MCF 10A (cell line): ENCODE data around the gene APOL1. TPM values are rescaled to one million over a fixed set of nuclear protein-coding genes. Genes with fewer than 3 reads are reported as not detected.

Experiments
- BruUV-seq: library from RNA; stranded (reverse); fragments of 400-500 nt; replicated peaks from 2 replicates; lab custom pipeline; 2021; lab: Mats Ljungman, UMichigan
- CTCF ChIA-PET: fragments of 300-600 bp; sonication (Branson Sonifier 250); formaldehyde crosslinking; extraction: SDS; loops from one replicate; lab custom pipeline; 2021; ENCODE audit warnings: antibody characterized with exemption, inconsistent platforms; lab: Yijun Ruan, JAX
- POLR2A ChIA-PET: fragments of 300-600, 350-650 bp; sonication (Branson Sonifier 250); formaldehyde crosslinking; extraction: SDS; loops from one replicate; lab custom pipeline; 2020; ENCODE audit warnings: antibody characterized with exemption, inconsistent platforms; lab: Yijun Ruan, JAX
- DNase-seq: peaks from one replicate; pipeline ENCODE4 v3.0.0-alpha.2; 2018; ENCODE audit not compliant: unreplicated experiment
- H3K27ac Mint-ChIP-seq: one replicate; pipeline ENCODE4 v1.8.0; 2022; ENCODE audit warnings: mild to moderate bottlenecking, low read depth, mixed read lengths; ENCODE audit not compliant: unreplicated experiment
- H3K27me3 Mint-ChIP-seq: one replicate; pipeline ENCODE4 v1.8.0; 2022; ENCODE audit warnings: mixed read lengths; ENCODE audit not compliant: insufficient read depth, unreplicated experiment
- H3K36me3 Mint-ChIP-seq: one replicate; pipeline ENCODE4 v1.8.0; 2022; ENCODE audit warnings: mild to moderate bottlenecking, moderate library complexity, mixed read lengths; ENCODE audit not compliant: insufficient read depth, unreplicated experiment
- H3K4me1 Mint-ChIP-seq: one replicate; pipeline ENCODE4 v1.8.0; 2022; ENCODE audit warnings: mixed read lengths; ENCODE audit not compliant: insufficient read depth, unreplicated experiment
- H3K4me3 Mint-ChIP-seq: one replicate; pipeline ENCODE4 v1.8.0; 2022; ENCODE audit warnings: mild to moderate bottlenecking, moderate library complexity, mixed read lengths; ENCODE audit not compliant: unreplicated experiment
- H3K9me3 Mint-ChIP-seq: one replicate; pipeline ENCODE4 v1.8.0; 2022; ENCODE audit warnings: mixed read lengths; ENCODE audit not compliant: unreplicated experiment
- CTCF ChIP-seq: fragments of 200-600 bp; IDR thresholded peaks from one replicate; pipeline ENCODE4 v1.8.0; 2022; ENCODE audit warnings: antibody characterized with exemption, mild to moderate bottlenecking; ENCODE audit not compliant: unreplicated experiment
- intact Hi-C: fragments of 100-400 bp; cut with micrococcal nuclease; formaldehyde crosslinking; loops from 2 replicates; pipeline ENCODE4 v1.14.1; 2022
- total RNA-seq: library from RNA; stranded (reverse); gene quantifications from 2 replicates; pipeline ENCODE4 v1.2.3, GENCODE V29; 2022

Gene APOL1
- total RNA-seq, 1 experiment from 2014 or later = 0.14 TPM

GRCh38 chr22:36285545-36285944, 32.6 kb downstream of the APOL1 start:
- no TSS peak for BruUV-seq
- Mint-ChIP-seq H3K4me3 (no peak overlapping the region), H3K36me3 (peaks cover 97% of the 10 kb centered on the region), H3K4me1 (no peaks in the 10 kb centered on the region), H3K9me3 (no peaks in the 10 kb centered on the region), H3K27me3 (no peaks in the 10 kb centered on the region), H3K27ac (no peak overlapping the region)
- intact Hi-C loops = no loop called here
- TF ChIP-seq CTCF = no peak
- no peak for DNase-seq
- POLR2A ChIA-PET = interaction anchor here (1.1 to 1.4 kb wide), 3 partner anchors 8 to 195 kb away, joined by 3 to 4 read pairs (median 3); no protein-coding TSS in a partner anchor
- CTCF ChIA-PET = interaction anchor here (0.6 to 3.5 kb wide), 13 partner anchors 7 to 1171 kb away, joined by 3 to 18 read pairs (median 3); no protein-coding TSS in a partner anchor

- peak; percentile 89 for TF ChIP-seq CTCF
- Mint-ChIP-seq H3K4me1 (no peaks in the 10 kb centered on the region), H3K36me3 (peaks cover 94% of the 10 kb centered on the region), H3K27me3 (no peaks in the 10 kb centered on the region), H3K4me3 (no peak overlapping the region), H3K9me3 (no peaks in the 10 kb centered on the region), H3K27ac (no peak overlapping the region)
- intact Hi-C loops = no loop called here
- no TSS peak for BruUV-seq
- ChIA-PET POLR2A (interaction anchor here (1.0 to 1.4 kb wide), 3 partner anchors 9 to 194 kb away, joined by 3 read pairs; no protein-coding TSS in a partner anchor), CTCF (interaction anchor here (0.6 to 3.5 kb wide), 22 partner anchors 8 to 1170 kb away, joined by 3 to 18 read pairs (median 4); partner anchors contain the start of gene APOL2)
- DNase-seq = peak; percentile 68
These were observed 33.4 kb downstream of the APOL1 start for GRCh38 chr22:36286096-36286957.

DNA sequence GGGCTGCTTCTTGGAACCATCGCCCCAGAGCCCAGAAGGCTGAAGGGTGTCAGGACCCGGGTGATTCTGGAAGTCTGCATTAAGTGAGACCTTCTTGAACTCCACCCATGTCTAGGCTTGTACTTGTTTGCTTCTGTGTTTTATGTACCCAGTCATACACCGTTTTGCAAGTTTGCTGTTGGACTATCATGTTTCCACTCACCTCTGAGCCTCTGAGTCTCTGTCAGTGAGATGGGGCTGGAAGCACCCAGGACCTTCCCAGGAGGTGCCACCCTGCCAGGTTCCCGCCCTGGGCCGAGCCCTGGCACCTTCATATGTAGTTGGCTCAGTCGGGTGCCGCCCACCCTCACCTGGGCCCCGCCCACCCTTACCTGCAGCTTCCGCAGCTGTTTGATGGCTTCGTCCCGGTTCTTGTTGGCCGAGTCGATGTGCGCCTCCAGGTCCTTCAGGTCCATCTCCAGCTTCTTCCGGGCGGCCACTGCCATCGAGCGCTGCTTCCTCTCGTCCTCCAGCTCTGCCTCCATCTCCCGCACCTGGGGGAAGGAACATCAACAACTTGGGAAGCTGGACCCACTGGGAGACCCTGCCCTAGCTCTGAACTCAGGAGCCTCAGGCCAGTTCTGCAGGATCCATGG, 35.1 kb downstream of the APOL1 start:
- H3K27ac Mint-ChIP-seq = no peak overlapping the region
- DNase-seq = no peak
- POLR2A ChIA-PET = interaction anchor here (0.7 kb wide), 1 partner anchor 91 kb away, joined by 3 read pairs; no protein-coding TSS in a partner anchor
- no peaks in the 10 kb centered on the region for H3K27me3 Mint-ChIP-seq
- BruUV-seq = no TSS peak
- no peak for TF ChIP-seq CTCF
- intact Hi-C loops = no loop called here
- H3K9me3 Mint-ChIP-seq = no peaks in the 10 kb centered on the region
- CTCF ChIA-PET = interaction anchor here (0.6 to 3.5 kb wide), 8 partner anchors 9 to 371 kb away, joined by 3 to 18 read pairs (median 4); partner anchors contain the start of gene APOL2
- no peak overlapping the region for H3K4me3 Mint-ChIP-seq
- H3K36me3 Mint-ChIP-seq = peaks cover 94% of the 10 kb centered on the region
- no peaks in the 10 kb centered on the region for H3K4me1 Mint-ChIP-seq
